Endodermal cell (in vitro differentiated cells): ENCODE results near the gene ACTR10. TPM values are rescaled to one million over a fixed set of nuclear protein-coding genes. Genes with fewer than 3 reads are reported as not detected.

Experiments used
- DNase-seq: peaks from one replicate; pipeline ENCODE4 v3.0.0-alpha.2; 2017
- H3K27ac ChIP-seq: 2 replicates; pipeline ENCODE4 v1.5.1; 2013; ENCODE audit warnings: mild to moderate bottlenecking, low read depth, low read length, moderate library complexity
- H3K27me3 ChIP-seq: 2 replicates; pipeline ENCODE4 v1.6.1; 2013; ENCODE audit warnings: mild to moderate bottlenecking, low read length, moderate library complexity; ENCODE audit not compliant: insufficient read depth, control insufficient read depth, poor library complexity, severe bottlenecking
- H3K36me3 ChIP-seq: 2 replicates; pipeline ENCODE4 v1.7.0; 2013; ENCODE audit warnings: mild to moderate bottlenecking, low read length, moderate library complexity; ENCODE audit not compliant: control insufficient read depth, insufficient read depth
- H3K4me1 ChIP-seq: one replicate; pipeline ENCODE4 v1.7.0; 2013; ENCODE audit warnings: low read length; ENCODE audit not compliant: control insufficient read depth, insufficient read depth
- H3K4me3 ChIP-seq: 2 replicates; pipeline ENCODE4 v1.5.1; 2013; ENCODE audit warnings: mild to moderate bottlenecking, low read length, moderate library complexity
- H3K9ac ChIP-seq: 2 replicates; pipeline ENCODE4 v1.6.1; 2013; ENCODE audit warnings: mild to moderate bottlenecking, low read length, moderate library complexity; ENCODE audit not compliant: poor library complexity, severe bottlenecking; ENCODE audit errors: extremely low read depth
- H3K9me3 ChIP-seq: 2 replicates; pipeline ENCODE4 v1.6.1; 2013; ENCODE audit warnings: mild to moderate bottlenecking, low read length, moderate library complexity; ENCODE audit not compliant: control insufficient read depth
- H3K27ac Mint-ChIP-seq: 2 replicates; pipeline ENCODE4 v1.8.0; 2020; ENCODE audit warnings: mixed read lengths
- H3K27me3 Mint-ChIP-seq: 2 replicates; pipeline ENCODE4 v1.8.0; 2021; ENCODE audit warnings: mild to moderate bottlenecking, mixed read lengths; ENCODE audit not compliant: insufficient read depth
- H3K36me3 Mint-ChIP-seq: 2 replicates; pipeline ENCODE4 v1.8.0; 2020; ENCODE audit warnings: low read depth, mixed read lengths
- H3K4me1 Mint-ChIP-seq: 2 replicates; pipeline ENCODE4 v1.8.0; 2020; ENCODE audit warnings: mixed read lengths
- H3K4me3 Mint-ChIP-seq: 2 replicates; pipeline ENCODE4 v1.8.0; 2020; ENCODE audit warnings: mild to moderate bottlenecking, moderate library complexity, mixed read lengths
- H3K9me3 Mint-ChIP-seq: 2 replicates; pipeline ENCODE4 v1.8.0; 2020; ENCODE audit warnings: mild to moderate bottlenecking, mixed read lengths
- WGBS, 2 experiments: methylation state at CpG; one replicate each; pipeline versions ENCODE4 v1.1.5 to v1.1.7; 2013; ENCODE audit warnings: missing lambda C conversion rate in 2 of 2, mixed read lengths in 1 of 2; ENCODE audit not compliant: insufficient coverage in 1 of 2, insufficient read length in 1 of 2; 5-methylcytosine and 5-hydroxymethylcytosine counted together
- total RNA-seq, 2 donors: library from RNA; stranded (reverse); fragmentation: NEBNext Ultra II Directional in 1 of 2; extraction: Animal tissue kit (Norgen Biotek cat#: 25700) in 1 of 2; gene quantifications; 2 replicates in 1 of 2; 3 replicates in 1 of 2; pipeline ENCODE4 v1.2.1, GENCODE V29; 2021
- TF ChIP-seq, protein P1 (sequence below): fragments of 200-600 bp; sonication (generic); conservative IDR thresholded peaks from 2 replicates; pipeline ENCODE4 v1.5.0; 2021; ENCODE audit warnings: antibody characterized with exemption, mild to moderate bottlenecking

Gene ACTR10
- total RNA-seq, 2 donors from 2014 or later, result 53.2 to 53.8 TPM

DNA sequence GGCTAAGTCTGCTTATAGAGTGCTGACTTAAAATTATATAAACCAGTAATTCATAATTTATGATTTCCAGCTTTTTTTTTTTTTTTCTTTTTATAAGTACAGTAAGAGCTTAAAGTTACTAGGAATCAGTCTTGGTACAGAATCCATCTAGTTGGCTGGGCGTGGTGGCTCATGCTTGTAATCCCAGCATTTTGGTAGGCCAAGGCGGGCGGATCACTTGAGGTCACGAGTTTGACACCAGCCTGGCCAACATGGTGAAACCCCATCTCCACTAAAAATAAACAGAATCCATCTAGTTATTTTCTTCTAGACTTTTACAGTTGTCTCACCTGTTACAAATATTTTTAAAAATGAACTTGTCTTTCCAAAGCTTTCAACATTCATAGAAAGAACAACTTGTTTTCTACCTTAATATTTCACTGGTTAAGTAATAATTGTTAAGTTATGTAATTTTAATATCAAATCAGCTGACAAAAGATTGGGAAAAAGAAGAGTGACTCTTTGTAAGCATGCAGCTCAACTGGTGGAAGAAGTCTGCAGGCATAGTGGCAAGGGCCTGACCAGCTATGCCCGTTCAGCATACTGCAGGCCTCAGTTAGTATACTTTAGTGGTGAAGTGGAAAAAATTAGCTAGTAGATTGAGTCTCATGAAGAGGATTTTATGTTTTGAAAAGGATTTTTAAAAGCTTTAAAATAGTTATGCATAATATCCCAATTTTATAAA, 27.3 kb downstream of the ACTR10 start:
- Mint-ChIP-seq H3K36me3 (peaks cover 40% of the 10 kb centered on the region), H3K4me1 (no peaks in the 10 kb centered on the region), H3K27me3 (no peaks in the 10 kb centered on the region), H3K4me3 (no peak overlapping the region), H3K27ac (no peak overlapping the region), H3K9me3 (no peaks in the 10 kb centered on the region)
- H3K9ac ChIP-seq, result no peak overlapping the region
- H3K9me3 ChIP-seq, result no peaks in the 10 kb centered on the region
- no peak for DNase-seq
- H3K36me3 ChIP-seq, result peaks cover 40% of the 10 kb centered on the region
- TF ChIP-seq, protein P1, sequence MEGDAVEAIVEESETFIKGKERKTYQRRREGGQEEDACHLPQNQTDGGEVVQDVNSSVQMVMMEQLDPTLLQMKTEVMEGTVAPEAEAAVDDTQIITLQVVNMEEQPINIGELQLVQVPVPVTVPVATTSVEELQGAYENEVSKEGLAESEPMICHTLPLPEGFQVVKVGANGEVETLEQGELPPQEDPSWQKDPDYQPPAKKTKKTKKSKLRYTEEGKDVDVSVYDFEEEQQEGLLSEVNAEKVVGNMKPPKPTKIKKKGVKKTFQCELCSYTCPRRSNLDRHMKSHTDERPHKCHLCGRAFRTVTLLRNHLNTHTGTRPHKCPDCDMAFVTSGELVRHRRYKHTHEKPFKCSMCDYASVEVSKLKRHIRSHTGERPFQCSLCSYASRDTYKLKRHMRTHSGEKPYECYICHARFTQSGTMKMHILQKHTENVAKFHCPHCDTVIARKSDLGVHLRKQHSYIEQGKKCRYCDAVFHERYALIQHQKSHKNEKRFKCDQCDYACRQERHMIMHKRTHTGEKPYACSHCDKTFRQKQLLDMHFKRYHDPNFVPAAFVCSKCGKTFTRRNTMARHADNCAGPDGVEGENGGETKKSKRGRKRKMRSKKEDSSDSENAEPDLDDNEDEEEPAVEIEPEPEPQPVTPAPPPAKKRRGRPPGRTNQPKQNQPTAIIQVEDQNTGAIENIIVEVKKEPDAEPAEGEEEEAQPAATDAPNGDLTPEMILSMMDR, result no peak
- no peaks in the 10 kb centered on the region for H3K27me3 ChIP-seq
- H3K4me3 ChIP-seq, result no peak overlapping the region
- H3K27ac ChIP-seq, result no peak overlapping the region
- 92 to 97% methylated on average over 5 of the region's 5 CpGs for WGBS, 2 experiments
- no peaks in the 10 kb centered on the region for H3K4me1 ChIP-seq

DNA sequence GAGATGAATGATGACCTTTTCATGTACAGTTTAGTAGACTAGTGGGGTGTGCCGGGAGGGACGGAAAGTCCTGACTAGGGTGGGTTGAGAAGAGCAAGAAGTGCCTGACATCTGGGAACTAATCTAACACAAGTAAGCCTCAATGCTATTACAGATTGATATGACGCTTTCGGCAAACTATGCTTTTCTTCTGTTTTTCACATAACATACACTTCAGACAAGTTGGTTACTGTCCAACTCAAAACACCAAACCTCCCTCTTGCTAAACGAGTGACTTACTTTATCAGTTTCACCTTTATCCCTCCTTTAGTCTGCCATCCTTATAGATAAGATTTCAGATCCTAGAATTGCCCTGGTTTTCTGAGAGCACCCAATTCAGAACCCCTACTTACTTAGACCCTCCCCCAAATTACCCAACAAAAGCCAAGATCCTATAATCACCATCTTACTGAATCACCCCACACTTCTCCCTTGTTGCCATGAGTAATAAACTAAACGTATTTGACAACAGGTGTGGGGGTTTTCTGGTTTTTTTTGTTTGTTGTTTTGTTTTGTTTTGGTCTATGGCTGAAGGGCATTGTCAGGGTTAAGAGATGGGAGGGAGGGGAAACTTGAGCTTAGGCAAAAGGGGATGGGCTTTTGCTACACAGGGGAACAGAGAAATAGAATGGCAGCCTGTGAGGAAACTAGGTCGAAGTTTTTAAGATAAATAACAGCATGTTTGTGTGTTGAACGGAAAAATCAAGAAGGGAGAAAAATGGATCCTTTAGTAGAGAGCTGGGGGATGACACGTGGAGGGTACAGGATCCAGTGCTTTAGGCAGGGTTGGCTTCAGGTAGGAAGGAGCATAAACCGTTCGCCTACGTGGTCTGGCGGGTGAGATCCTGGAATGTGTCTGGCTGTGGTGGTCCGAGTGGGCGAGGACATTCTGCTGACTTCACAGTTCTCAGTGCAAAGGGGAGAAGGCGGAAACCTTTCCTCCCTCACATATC, 38.6 kb downstream of the ACTR10 start:
- Histone ChIP-seq H3K36me3 (peaks cover 19% of the 10 kb centered on the region), H3K9me3 (no peaks in the 10 kb centered on the region), H3K4me3 (peak overlapping the region; percentile 97), H3K27me3 (no peaks in the 10 kb centered on the region), H3K27ac (no peak overlapping the region), H3K9ac (no peak overlapping the region), H3K4me1 (no peaks in the 10 kb centered on the region)
- 79 to 84% methylated on average over 7 to 16 of the region's 16 CpGs for WGBS, 2 experiments
- peaks cover 7% of the 10 kb centered on the region for H3K36me3 Mint-ChIP-seq
- H3K27me3 Mint-ChIP-seq, result no peaks in the 10 kb centered on the region
- H3K27ac Mint-ChIP-seq, result no peak overlapping the region
- no peak overlapping the region for H3K4me3 Mint-ChIP-seq
- H3K4me1 Mint-ChIP-seq, result peaks cover 2% of the 10 kb centered on the region
- TF ChIP-seq, protein P1, result no peak
- no peaks in the 10 kb centered on the region for H3K9me3 Mint-ChIP-seq
- DNase-seq, result peak; percentile 58

DNA sequence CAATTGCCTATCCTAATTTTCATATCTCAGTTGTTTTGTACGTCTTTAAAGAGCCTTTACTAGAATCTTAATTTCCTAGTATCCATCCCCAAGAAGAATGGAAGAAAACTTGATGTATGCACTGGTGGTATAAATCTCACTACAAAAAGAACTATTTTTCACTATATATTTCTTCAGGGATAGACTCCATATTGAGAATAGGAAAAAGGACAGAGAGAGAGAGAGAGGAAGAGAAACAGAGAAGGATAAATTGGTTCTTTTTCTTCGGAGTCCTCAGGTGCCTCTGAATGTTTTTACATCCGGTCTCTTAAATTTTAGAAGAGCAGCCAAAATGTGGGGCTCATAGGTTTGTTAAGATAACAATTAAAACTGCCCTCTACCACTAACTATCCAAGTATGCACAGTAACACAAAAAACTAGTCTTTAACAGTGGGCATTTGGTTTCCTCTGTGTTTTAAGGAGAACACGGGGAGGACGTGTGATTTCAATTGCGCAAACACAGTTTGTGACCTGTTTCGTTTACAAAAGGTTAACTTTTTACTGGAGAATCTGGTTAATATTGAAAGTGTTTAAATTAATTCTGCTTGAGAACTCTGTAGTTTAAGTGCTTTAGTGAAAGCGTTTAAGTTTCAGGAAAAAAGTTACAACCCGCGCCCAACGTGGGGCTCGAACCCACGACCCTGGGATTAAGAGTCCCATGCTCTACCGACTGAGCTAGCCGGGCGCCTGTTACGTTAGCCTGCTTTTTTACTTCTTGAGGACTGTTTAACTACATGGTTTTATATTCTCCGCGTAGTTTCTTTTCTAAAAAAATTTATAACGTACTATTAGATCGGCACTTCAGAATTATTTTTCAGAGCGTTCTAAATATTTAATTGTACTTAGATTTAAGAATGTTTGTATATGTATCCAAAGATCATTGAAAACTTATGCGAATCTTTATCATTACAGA, 39.6 kb downstream of the ACTR10 start:
- Histone ChIP-seq H3K9ac (peak overlapping the region; percentile 61), H3K4me3 (peak overlapping the region; percentile 97), H3K4me1 (no peaks in the 10 kb centered on the region), H3K27me3 (no peaks in the 10 kb centered on the region), H3K9me3 (no peaks in the 10 kb centered on the region), H3K27ac (no peak overlapping the region), H3K36me3 (peaks cover 9% of the 10 kb centered on the region)
- Mint-ChIP-seq H3K36me3 (peaks cover under 1% of the 10 kb centered on the region), H3K4me3 (no peak overlapping the region), H3K9me3 (no peaks in the 10 kb centered on the region), H3K27me3 (no peaks in the 10 kb centered on the region), H3K4me1 (peaks cover 7% of the 10 kb centered on the region), H3K27ac (no peak overlapping the region)
- TF ChIP-seq, protein P1, result no peak
- DNase-seq, result peak; percentile 86
- WGBS, 2 experiments, result 30 to 46% methylated on average over 11 to 20 of the region's 23 CpGs
